GM19193 (cell line): ENCODE measurements around the gene SGPP1.

Source experiments
- POLR2A ChIP-seq: IDR thresholded peaks from 4 replicates; pipeline ENCODE4 v1.6.1; 2011; ENCODE audit not compliant: insufficient read depth, insufficient read length; ENCODE audit errors: extremely low read depth

The SGPP1 gene

DNA sequence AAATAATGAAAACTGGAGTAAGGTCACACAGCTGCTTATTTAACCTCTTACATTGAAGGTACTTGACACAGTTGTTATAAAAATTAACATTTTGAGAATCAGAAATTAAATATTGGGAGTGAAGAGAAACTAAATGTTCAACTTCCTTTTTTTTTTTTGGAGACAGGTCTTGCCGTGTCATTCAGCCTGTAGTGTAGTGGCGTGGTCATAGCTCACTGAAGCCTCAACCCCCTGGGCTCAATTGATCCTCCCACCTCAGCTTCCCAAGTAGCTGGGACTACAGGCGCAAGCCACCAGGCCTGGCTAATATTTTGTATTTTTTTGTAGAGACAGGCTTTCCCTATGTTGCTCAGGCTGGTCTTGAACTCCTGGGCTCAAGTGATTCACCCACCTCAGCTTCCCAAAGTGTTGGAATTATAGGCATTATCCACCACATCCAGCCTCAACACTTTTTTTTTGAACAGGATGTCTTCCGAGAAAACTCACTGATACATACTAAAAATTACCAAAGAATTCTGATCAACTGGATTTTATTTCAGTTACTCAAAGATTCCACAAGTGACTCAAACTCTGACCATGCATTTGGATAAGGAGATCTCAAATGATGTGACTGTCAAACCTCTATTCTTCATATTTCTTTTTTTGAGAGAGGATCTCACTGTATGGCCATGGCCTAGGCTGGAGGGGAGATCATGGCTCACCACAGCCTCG, 35.4 kb downstream of the SGPP1 start:
- TF ChIP-seq POLR2A, result no peak

GRCh38 chr14:63689132-63689531, 38.7 kb downstream of the SGPP1 start:
- TF ChIP-seq POLR2A, result no peak

GRCh38 chr14:63686926-63687325, 40.9 kb downstream of the SGPP1 start:
- TF ChIP-seq POLR2A, result no peak

- TF ChIP-seq POLR2A, result no peak
Observed at GRCh38 chr14:63685401-63685800, 42.5 kb downstream of the SGPP1 start.

GRCh38 chr14:63682727-63683593, 44.9 kb downstream of the SGPP1 start:
- no peak for TF ChIP-seq POLR2A

DNA sequence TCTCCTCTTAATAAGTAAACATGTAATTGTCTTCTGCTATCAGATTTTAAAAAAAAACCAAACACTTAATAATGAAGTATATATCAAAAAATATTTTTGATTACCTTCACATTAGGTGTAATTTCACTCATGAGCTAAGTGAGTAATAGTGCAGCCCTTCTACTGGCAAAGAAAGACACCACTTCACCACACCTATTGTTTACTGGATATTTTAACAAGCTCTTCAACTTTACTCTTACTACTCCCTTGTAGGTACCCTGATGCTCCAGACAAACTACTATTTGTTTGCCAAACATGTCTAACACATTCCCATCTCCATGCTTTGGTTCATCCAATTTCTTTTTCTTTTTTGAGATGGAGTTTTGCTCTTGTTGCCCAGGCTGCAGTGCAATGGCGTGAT, 49.3 kb downstream of the SGPP1 start:
- no peak for TF ChIP-seq POLR2A

DNA sequence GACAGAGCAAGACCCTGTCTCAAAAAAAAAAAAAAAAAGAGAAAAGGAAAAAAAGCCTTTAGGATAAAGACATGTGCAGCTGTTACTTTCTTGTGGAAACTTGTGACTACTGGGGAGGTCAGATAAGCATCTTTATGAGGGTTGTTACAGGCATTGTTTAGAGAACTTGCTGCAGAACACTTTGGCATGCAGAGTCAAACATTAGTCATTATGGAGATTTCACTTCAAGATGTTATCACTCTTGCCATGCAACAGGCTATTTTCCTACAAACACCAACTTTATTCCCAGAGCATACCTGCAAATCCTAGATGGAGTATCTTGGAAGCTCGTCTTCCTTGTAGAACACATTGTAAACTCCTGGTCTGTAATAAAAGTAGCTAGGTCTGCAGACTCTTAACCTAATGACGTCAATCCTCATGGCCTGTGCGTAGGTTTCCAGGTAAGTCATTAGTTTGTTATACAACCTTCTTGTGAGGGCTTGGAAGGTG, 49.9 kb downstream of the SGPP1 start:
- no peak for TF ChIP-seq POLR2A

GRCh38 chr14:63676615-63677014, 51.2 kb downstream of the SGPP1 start:
- no peak for TF ChIP-seq POLR2A

DNA sequence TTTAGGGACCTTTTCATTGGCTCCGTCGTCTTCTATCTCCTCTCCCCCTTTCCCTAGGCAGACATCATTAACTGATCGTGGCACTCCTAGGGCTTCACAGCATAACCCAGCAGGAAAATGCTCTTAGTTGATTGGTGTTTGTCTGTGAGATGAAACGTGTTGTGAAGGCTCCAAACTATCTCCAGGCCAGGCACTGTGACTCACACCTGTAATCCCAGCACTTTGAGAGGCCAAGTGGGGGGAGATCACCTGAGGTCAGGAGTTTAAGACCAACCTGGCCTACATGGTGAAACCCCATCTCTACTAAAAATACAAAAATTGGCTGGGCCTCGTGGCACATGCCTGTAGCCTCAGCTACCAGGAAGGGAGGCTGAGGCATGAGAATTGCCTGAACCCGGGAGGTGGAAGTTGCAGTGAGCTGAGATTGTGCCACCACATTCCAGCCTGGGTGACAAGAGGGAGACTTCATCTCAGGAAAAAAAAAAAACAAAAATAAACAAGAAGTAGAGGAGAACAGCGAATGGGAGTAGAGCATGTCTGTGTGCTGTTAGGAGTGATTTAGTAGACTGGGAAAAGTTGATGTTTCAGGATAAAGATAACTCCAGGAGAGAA, 53.9 kb downstream of the SGPP1 start:
- no peak for TF ChIP-seq POLR2A

DNA sequence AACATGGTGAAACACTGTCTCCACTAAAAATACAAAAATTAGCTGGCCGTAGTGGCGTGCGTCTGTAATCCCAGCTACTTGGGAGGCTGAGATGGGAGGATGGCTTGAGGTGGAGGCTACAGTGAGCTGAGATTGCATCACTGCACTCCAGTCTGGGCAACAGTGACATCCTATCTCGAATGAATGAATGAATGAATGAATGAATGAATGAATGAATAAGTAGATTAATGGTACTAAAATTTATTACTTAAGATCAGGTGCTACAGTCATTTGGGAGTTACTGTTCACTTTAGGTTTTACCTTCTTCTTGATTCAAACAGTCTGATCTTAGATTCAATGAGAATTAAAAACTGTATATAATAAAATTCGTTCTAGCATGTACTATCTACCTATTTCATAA, 54.6 kb downstream of the SGPP1 start:
- no peak for TF ChIP-seq POLR2A

GRCh38 chr14:63672417-63673180, 55.3 kb downstream of the SGPP1 start:
- no peak for TF ChIP-seq POLR2A

GRCh38 chr14:63671987-63672386, 55.9 kb downstream of the SGPP1 start:
- TF ChIP-seq POLR2A, result no peak

DNA sequence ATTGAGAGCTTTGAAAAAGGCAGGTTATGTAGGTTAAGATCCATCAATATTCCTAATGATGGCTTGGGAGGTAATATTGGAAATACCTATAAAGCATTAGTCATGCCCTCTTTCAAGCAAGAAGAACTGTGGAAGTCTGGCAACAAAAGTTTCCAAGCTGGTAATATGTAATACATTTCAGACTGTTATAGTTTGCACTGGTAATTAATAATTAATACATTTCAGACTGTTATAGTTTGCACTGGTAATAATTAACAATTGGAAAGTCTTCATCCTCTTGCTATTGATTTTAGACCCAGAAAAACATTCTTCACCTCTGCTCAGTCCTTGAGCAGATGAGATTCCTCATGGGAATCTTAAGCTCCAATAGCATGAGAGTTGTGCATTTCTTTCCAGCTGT, 57.2 kb downstream of the SGPP1 start:
- TF ChIP-seq POLR2A, result no peak

DNA sequence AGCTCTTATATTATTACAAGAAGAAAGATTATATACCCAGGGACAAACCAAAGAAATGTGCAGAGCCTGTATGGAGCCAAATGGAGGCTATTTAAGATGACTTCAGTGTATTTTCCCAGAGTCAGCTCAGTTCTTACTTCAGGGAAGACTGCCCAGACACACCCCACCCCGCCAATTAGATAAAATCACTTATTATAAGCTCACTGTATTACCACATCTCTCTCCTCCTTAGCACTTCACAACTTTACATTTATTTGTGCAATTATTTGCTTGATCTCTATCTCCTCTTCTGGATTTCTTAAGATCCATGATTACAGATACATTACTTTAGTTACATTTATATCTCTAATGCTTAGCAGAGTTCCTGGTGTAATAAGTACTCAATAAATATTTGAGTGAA, 61.5 kb downstream of the SGPP1 start:
- no peak for TF ChIP-seq POLR2A
